NT2/D1 (cell line): ENCODE measurements around the gene QRICH2.
A peak's percentile ranks its signal among the peaks of the same experiment; 100 is the strongest.
"Not testable (repeated sequence)": the region's sequence is repeated elsewhere in the genome, so short reads cannot be mapped to it uniquely, and the experiment has no call there.

Experiments
- DNase-seq: peaks from one replicate; pipeline ENCODE4 v3.0.0-alpha.2; 2011; ENCODE audit warnings: low read depth, low spot score
- H3K27me3 ChIP-seq: 2 replicates; pipeline ENCODE4 v1.6.0; 2011; ENCODE audit warnings: mild to moderate bottlenecking; ENCODE audit not compliant: insufficient read length, insufficient read depth
- H3K36me3 ChIP-seq: 2 replicates; pipeline ENCODE4 v1.6.1; 2011; ENCODE audit warnings: mild to moderate bottlenecking, low read length, mixed read lengths; ENCODE audit not compliant: insufficient read depth, insufficient read length
- H3K4me1 ChIP-seq: 2 replicates; pipeline ENCODE4 v1.5.1; 2011; ENCODE audit not compliant: insufficient read depth, insufficient read length
- H3K4me3 ChIP-seq: 2 replicates; pipeline ENCODE4 v1.5.1; 2011; ENCODE audit warnings: low read depth; ENCODE audit not compliant: insufficient read length
- H3K9ac ChIP-seq: 2 replicates; pipeline ENCODE4 v1.6.0; 2011; ENCODE audit warnings: low read depth; ENCODE audit not compliant: insufficient read length
- H3K9me3 ChIP-seq: 2 replicates; pipeline ENCODE4 v1.5.1; 2011; ENCODE audit warnings: mild to moderate bottlenecking, low read length; ENCODE audit not compliant: insufficient read depth
- SUZ12 ChIP-seq: IDR thresholded peaks from 2 replicates; pipeline ENCODE4 v1.6.1; 2011; ENCODE audit not compliant: insufficient read length, insufficient read depth; ENCODE audit errors: extremely low read depth
- YY1 ChIP-seq: IDR thresholded peaks from 2 replicates; pipeline ENCODE4 v1.6.1; 2011; ENCODE audit not compliant: insufficient read length, insufficient read depth
- ZNF274 ChIP-seq: IDR thresholded peaks from 2 replicates; pipeline ENCODE4 v1.6.1; 2011; ENCODE audit warnings: mild to moderate bottlenecking, low read depth, low read length

The QRICH2 gene

DNA sequence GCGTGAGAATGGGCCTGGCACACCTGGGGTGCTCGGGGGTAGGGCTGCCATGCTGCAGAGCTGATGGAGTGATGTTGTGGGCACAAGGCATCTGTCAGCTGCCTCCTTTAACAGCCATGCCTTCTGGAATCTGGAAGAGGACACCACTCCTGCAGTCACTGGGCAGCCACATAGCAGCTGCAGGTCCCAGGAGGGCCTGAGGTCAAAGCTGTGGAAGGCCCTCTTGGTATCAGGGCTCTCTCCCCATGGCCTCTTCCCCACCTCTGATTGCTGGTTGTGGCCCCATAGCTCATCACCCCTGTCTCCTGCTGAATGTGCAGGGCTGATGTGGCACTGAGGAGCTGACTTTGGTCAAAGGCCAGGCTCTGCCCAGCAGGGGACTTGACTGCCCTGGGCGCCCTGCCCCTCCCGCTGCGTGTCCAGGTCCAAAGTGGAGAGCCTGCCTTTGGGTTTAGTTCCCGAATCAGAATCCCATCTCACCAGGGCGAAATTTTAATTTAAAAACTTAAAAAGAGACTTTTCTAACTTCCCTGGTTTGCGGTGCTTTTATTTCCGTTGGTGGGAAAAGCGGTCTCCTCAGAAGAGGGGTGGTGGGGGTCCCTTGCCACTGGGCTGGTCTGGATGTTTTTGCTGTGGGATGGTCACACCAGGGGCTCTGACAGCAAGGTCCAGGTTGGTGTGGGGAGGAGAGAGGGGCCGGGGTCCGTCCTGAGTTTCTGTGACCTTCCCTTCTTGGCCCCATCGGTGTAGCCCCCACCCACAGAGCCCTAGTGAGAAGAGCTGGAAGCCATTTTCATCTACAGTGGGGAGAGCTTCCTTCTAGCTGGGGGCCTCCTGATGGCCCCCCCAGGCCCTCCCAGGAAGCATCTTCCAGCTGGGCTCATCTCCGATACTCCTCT, 37.1 kb downstream of the QRICH2 start:
- Histone ChIP-seq H3K4me3 (no peak overlapping the region), H3K4me1 (peaks cover 41% of the 10 kb centered on the region), H3K36me3 (peaks cover 18% of the 10 kb centered on the region), H3K9ac (peak overlapping the region; percentile 51), H3K27me3 (no peaks in the 10 kb centered on the region), H3K9me3 (no peaks in the 10 kb centered on the region)
- TF ChIP-seq YY1 (no peak), ZNF274 (no peak), SUZ12 (no peak)
- no peak for DNase-seq

- Histone ChIP-seq H3K9me3 (no peaks in the 10 kb centered on the region), H3K4me1 (peaks cover 37% of the 10 kb centered on the region), H3K4me3 (no peak overlapping the region), H3K9ac (no peak overlapping the region), H3K36me3 (peaks cover 15% of the 10 kb centered on the region), H3K27me3 (no peaks in the 10 kb centered on the region)
- DNase-seq = no peak
- TF ChIP-seq ZNF274 = no peak
- no peak for TF ChIP-seq SUZ12
- no peak for TF ChIP-seq YY1
Measured at GRCh38 chr17:76270127-76270592, 37.9 kb downstream of the QRICH2 start.

- peaks cover 14% of the 10 kb centered on the region for H3K36me3 ChIP-seq
- no peak for DNase-seq
Measured at GRCh38 chr17:76268991-76269981, 38.8 kb downstream of the QRICH2 start.

DNA sequence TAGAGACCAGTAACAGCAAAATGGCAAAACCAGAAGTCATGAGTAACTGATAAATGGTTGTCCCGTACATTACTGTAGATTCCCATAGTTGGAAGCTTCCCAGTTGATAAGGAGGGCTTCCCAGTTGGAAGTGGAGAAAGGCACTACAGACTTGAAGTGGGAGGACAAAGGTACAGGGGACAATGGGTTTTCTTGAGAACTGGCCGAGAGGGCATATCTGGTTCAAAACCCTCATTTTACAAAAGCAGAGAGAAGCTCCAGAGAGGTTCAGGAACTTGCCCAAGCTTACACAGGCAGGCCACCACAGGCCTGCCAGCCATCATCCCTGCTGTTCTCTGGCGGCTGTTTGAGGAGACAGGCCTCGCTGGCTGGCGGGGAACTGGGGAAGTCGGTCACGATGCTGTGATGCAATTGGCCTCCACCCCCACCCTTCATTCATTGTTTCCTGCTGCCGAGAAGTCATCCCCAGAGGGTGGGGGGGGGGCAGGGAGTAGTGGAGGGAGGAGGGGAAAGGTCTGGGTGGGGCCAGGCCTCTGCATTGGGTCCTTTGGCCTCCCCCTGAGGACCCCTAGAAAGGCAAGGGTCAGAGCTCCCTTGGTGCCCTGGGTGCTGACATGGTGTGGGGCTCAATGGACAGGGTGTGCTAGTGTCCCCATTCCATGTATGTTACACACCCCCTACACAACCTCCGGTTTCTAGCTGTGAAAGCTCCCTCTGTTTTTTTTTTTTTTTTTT, 39.9 kb downstream of the QRICH2 start:
- Histone ChIP-seq H3K36me3 (peaks cover 14% of the 10 kb centered on the region), H3K9ac (peak overlapping the region; percentile 70), H3K4me1 (peaks cover 26% of the 10 kb centered on the region), H3K27me3 (no peaks in the 10 kb centered on the region), H3K9me3 (no peaks in the 10 kb centered on the region), H3K4me3 (no peak overlapping the region)
- TF ChIP-seq ZNF274 = no peak
- TF ChIP-seq SUZ12 = no peak
- TF ChIP-seq YY1 = no peak
- DNase-seq = no peak

More at GRCh38 chr17:76268991-76269981, 38.8 kb downstream of the QRICH2 start:
- H3K27me3 ChIP-seq = no peaks in the 10 kb centered on the region
- H3K9me3 ChIP-seq = no peaks in the 10 kb centered on the region
- H3K4me3 ChIP-seq = no peak overlapping the region
- TF ChIP-seq SUZ12 = no peak
- H3K9ac ChIP-seq = peak overlapping the region; percentile 45
- peaks cover 35% of the 10 kb centered on the region for H3K4me1 ChIP-seq

DNA sequence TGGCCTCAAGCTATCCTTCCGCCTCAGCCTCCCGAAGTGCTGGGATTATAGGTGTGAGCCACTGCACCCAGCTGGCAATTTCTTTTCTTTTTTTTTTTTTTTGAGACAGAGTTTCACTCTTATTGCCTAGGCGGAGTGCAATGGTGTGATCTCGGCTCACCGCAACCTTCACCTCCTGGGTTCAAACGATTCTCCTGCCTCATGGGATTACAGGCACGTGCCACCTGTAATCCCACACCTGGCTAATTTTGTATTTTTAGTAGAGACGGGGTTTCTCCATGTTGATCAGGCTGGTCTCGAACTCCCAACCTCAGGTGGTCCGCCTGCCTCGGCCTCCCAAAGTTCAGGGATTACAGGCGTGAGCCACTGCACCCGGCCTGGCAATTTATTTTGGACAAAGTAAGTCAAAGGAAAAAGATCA, 40.5 kb downstream of the QRICH2 start:
- peaks cover 14% of the 10 kb centered on the region for H3K36me3 ChIP-seq
- not testable (repeated sequence) for H3K27me3 ChIP-seq, H3K4me3 ChIP-seq, H3K9me3 ChIP-seq, DNase-seq
- peaks cover 26% of the 10 kb centered on the region for H3K4me1 ChIP-seq
- H3K9ac ChIP-seq = peak overlapping the region; percentile 4

GRCh38 chr17:76267051-76267576, 41.0 kb downstream of the QRICH2 start:
- TF ChIP-seq YY1 = no peak
- TF ChIP-seq ZNF274 = no peak
- TF ChIP-seq SUZ12 = no peak
- DNase-seq = no peak
- Histone ChIP-seq H3K36me3 (peaks cover 14% of the 10 kb centered on the region), H3K27me3 (no peaks in the 10 kb centered on the region), H3K4me1 (peaks cover 26% of the 10 kb centered on the region), H3K9me3 (no peaks in the 10 kb centered on the region), H3K9ac (peak overlapping the region; percentile 84), H3K4me3 (peak overlapping the region; percentile 78)
